Activated naive CD4-positive, alpha-beta T cell treated with Interleukin-2 at 50 U/mL for 16 hours (primary cell): ENCODE results near the gene RBM20.
"Not testable (repeated sequence)": the region's sequence is repeated elsewhere in the genome, so short reads cannot be mapped to it uniquely, and the experiment has no call there.

Source experiments
- DNase-seq: peaks from one replicate; pipeline ENCODE4 v3.0.0-alpha.2; 2020

Gene RBM20

GRCh38 chr10:110649347-110650264 lies 5.5 kb downstream of the RBM20 start:
- DNase-seq = no peak

GRCh38 chr10:110650265-110650668 lies 6.1 kb downstream of the RBM20 start:
- no peak for DNase-seq

GRCh38 chr10:110651044-110651958 lies 7.2 kb downstream of the RBM20 start:
- DNase-seq = no peak

GRCh38 chr10:110652475-110653118 lies 8.5 kb downstream of the RBM20 start:
- no peak for DNase-seq

- no peak for DNase-seq
Measured at GRCh38 chr10:110655320-110655719, 11.2 kb downstream of the RBM20 start.

GRCh38 chr10:110656612-110657011 lies 12.5 kb downstream of the RBM20 start:
- no peak for DNase-seq

- no peak for DNase-seq
Measured at GRCh38 chr10:110657973-110658691, 14.0 kb downstream of the RBM20 start.

- no peak for DNase-seq
Measured at GRCh38 chr10:110659558-110659957, 15.4 kb downstream of the RBM20 start.

- DNase-seq = not testable (repeated sequence)
Measured at GRCh38 chr10:110660289-110660688, 16.2 kb downstream of the RBM20 start.

GRCh38 chr10:110661292-110661691 lies 17.2 kb downstream of the RBM20 start:
- no peak for DNase-seq

- no peak for DNase-seq
Measured at GRCh38 chr10:110664483-110665420, 20.6 kb downstream of the RBM20 start.

GRCh38 chr10:110666259-110666658 lies 22.1 kb downstream of the RBM20 start:
- not testable (repeated sequence) for DNase-seq

- no peak for DNase-seq
Measured at GRCh38 chr10:110666673-110667072, 22.5 kb downstream of the RBM20 start.

GRCh38 chr10:110667620-110668343 lies 23.6 kb downstream of the RBM20 start:
- DNase-seq = no peak

GRCh38 chr10:110668443-110668842 lies 24.3 kb downstream of the RBM20 start:
- no peak for DNase-seq

GRCh38 chr10:110670335-110670734 lies 26.2 kb downstream of the RBM20 start:
- no peak for DNase-seq

GRCh38 chr10:110671788-110672579 lies 27.8 kb downstream of the RBM20 start:
- peak; percentile 73 for DNase-seq

GRCh38 chr10:110672580-110672919 lies 28.4 kb downstream of the RBM20 start:
- DNase-seq = no peak

- DNase-seq = no peak
Measured at GRCh38 chr10:110676016-110676415, 31.9 kb downstream of the RBM20 start.
